Raji (cell line): ENCODE data around the gene SETD6.

Experiments used
- POLR2A ChIP-seq: IDR thresholded peaks from 2 replicates; pipeline ENCODE4 v1.6.1; 2011; ENCODE audit warnings: low read depth, low read length, control low read depth; ENCODE audit not compliant: insufficient read depth

The SETD6 gene

DNA sequence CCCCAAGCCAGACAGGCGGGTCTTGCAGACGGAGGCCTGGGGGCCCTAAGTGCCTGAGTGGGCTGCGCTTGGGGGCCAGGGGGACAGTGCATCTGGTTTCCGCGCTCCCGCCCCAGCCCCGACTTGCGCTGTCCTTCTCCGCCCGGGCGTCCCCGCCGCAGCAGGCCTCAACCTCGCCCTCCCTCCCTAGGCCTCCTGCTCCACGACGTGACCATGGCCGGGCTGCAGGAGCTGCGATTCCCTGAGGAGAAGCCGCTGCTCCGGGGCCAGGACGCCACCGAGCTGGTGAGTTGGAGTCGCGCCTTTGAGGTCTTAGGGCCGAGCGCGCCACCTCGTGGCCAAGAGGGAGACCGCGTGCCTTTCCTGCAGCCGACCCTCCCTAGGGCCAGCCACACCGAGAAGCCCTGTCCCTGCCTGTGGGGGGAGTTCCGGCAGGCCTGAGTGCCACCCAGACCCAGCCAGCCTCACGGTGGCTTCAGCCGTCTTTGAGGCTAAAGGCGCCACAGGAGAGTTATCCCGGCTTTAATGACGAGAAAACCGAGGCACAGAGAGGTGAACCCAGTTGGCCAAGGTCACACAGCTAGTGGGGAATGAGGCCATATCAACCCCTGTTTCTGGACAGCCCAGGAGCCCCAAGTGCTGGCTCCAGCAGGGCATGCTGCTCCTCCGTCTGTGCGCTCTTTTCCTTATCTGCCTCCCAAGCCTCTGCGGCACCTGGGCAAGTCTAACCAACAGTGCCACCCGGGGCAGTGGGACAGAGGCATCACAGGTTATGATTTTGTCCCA lies 27.6 kb upstream of the SETD6 start:
- no peak for TF ChIP-seq POLR2A

DNA sequence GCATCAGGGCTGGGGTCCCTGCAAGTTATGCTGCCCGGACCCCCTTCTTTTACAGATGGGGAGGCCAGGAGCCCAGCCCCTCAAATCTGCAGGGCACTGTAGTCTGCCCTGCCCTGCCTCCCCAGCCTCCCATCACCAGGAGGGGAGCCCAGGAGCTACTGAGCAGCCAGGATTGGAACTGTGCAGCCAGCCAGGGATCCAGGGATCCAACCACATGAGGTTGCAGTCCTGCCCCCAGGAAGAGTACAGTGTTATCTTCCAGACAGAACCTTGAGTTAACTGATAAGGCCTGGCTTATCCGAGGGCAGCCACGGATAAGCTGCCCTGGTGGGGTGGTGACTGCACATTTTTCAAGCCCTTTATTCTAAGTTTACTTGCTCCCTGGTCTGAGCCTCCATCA lies 26.8 kb upstream of the SETD6 start:
- no peak for TF ChIP-seq POLR2A

DNA sequence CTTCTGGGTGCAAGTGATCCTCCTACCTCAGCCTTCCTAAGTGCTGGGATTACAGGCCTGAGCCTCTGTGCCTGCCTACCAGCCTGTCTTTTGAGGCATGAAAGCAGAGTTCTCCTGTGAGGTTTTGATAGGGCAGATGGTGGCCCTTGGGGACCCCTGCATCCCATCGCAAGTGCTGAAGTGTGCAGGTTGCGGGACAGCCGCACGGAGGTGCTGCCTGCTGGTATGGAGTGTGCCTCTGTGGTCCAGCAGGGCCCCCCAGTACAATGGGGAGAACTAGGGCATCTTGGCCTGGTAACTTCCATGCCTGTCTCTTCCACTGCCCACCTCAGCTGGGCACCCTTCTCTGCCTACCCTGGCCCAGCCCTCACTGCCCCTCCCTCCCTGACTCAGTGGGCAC lies 25.3 kb upstream of the SETD6 start:
- no peak for TF ChIP-seq POLR2A

GRCh38 chr16:58492066-58492465 lies 23.3 kb upstream of the SETD6 start:
- no peak for TF ChIP-seq POLR2A

- TF ChIP-seq POLR2A, result no peak
These were observed 22.6 kb upstream of the SETD6 start for GRCh38 chr16:58492735-58493134.

GRCh38 chr16:58493756-58494431 lies 21.4 kb upstream of the SETD6 start:
- no peak for TF ChIP-seq POLR2A

- no peak for TF ChIP-seq POLR2A
These were observed 20.3 kb upstream of the SETD6 start for GRCh38 chr16:58494981-58495520.

DNA sequence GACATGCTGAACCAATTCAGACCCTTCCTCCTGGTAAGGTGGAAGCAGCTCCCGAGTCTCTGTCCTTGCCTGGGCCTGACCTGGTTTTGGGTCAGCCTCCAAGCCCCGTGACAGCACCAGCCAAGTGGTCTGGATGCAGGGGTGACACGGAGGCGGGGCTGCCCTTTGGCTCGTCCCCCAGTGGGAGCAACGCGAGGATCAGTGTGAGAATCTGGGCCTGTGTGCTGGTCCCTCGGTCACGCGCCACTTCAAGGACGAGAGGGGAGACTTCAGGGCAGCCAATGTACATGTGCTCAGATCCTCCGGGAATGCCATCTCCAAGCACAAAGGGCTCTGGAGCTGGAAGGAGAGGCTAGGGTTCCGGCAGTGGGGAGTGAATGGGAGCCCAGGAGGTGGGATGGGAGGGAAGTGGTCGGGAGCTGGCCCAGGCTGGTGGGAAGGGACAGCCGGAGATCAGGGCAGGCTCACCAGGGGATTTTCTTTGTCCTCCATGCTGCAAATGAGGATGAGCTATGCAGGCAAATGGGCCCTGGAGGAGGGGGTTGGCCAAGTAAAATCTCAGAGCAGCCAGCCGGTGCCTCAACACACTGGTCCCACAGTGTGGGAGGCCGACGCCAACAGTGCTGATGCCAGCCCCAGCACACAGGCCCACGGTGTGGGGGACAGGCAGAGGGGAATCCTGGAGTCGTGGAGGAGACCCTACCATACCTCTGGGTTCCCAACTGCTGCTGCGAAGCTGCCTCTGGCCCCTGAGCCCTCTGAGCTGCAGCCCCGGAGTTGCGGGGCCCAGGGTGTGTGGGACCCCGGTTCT lies 19.6 kb upstream of the SETD6 start:
- TF ChIP-seq POLR2A, result no peak

- TF ChIP-seq POLR2A, result no peak
These were observed 17.8 kb upstream of the SETD6 start for GRCh38 chr16:58497468-58497867.

DNA sequence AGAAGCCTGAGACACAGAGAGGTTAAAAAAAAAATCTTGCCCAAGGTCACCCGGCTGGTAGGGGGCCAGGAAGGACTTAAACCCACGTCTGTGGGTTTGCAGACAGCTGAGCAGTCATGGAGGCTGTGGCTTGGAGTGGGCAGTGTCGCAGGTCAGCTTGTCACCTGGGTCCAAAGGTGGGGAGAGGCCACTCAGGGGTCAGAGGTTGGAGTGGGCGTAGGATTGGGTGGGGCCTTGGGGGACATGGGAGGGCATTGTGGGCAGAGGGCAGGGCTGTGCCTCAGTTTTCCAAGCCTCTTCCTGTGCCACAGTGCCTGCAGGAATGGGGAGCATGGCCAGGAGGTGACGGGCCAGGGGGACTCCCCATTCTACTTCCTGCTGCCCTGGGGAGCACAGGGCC lies 17.4 kb upstream of the SETD6 start:
- no peak for TF ChIP-seq POLR2A

DNA sequence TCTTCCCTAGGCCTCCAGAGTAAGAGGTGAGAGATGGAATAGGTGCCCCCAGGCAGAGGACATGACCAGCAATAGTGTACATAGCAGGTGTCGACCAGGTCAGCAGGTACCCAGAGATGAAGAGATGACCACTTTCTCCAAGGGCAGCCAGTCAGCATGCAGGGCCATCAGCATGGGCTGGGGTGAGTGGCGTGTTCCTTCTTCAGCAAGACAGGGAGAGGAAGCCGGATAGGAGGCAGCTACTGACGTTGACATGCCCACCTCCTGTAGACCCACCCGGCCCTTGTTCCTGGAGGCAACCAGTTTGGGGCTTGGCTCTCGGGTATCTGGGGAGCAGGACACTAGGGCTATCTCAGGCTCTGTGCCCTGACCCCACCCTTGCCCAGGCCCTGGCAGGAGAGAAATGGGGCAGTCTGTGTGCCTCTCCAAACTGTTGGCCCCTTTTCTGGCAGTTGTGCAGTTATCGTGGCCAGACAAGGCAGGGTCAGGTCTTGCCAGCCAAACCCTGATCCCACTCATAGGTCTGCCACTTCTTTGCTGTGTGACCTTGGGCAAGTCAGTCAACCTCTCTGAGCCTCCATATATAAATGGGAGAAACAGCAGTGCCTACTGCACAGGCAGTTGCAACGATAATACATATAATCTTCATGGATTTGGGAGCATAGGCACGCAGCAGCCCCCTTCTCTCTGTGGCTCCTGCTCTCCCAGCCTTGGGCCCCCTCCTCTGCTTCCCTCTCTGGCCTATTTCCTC lies 16.8 kb upstream of the SETD6 start:
- TF ChIP-seq POLR2A, result no peak

DNA sequence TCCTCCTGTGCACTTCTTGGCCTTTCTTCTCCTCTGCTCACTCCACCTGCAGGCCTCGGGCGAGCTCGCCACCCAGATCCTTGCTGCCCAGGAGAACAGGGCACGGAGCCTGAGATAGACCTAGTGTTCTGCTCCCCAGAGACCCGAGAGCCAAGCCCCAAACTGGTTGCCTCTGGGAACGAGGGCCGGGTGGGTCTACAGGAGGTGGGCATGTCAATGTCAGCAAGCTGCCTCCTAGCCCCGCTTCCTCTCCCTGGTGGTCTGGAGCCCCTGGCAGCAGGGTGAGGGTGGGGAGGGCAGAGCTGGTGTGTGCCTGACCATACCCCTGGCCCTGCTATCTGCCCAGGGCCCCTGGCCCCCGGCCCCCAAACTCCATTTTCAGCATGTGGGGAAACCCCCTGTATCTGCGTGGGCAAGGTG lies 16.2 kb upstream of the SETD6 start:
- TF ChIP-seq POLR2A, result no peak

GRCh38 chr16:58499615-58500351 lies 15.5 kb upstream of the SETD6 start, which contains the start of gene NDRG4:
Gene NDRG4, plus strand, starts transcription at chr16:58500143. Its CDS starts 106 bp downstream, at chr16:58500249.
- no peak for TF ChIP-seq POLR2A
